Measurements from ENCODE around the gene TXN2. TPM values are rescaled to one million over a fixed set of nuclear protein-coding genes. Genes with fewer than 3 reads are reported as not detected.
"Not testable (repeated sequence)": the region's sequence is repeated elsewhere in the genome, so short reads cannot be mapped to it uniquely, and the experiment has no call there.

TXN2 gene, protein sequence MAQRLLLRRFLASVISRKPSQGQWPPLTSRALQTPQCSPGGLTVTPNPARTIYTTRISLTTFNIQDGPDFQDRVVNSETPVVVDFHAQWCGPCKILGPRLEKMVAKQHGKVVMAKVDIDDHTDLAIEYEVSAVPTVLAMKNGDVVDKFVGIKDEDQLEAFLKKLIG
- polyA plus RNA-seq: 116 TPM

DNA sequence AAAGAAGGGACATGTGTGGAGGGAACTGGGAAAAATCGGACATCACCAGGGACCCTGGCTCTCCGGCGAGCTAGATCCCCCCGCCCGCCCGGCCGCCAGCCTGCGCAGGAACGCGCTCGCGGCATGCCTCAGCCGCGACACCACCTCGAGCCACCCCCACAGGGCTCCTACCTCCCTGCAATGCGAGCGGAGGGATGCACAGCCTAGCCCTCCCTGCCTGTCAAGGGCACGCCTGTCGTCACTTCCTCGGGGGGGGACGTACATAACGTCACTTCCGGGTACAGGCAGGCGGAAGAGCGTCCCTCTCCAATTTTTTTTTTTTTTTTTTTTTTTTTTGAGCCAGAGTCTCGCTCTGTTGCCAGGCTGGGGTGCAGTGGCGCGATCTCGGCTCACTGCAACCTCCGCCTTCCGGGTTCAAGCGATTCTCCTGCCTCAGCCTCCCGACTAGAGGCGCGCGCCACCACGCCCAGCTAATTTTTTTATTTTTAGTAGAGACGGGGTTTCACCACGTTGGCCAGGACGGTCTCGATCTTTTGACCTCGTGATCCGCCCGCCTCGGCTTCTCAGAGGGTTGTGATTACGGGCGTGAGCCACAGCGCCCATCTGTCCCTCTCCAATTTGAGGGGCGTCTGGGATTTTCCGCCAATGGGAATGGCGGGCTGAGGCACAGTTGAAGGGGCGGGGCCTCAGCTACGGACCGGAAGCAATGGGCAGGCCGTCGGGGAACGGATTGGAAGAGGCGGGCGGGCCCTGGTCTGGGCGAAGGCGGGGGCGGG lies at the start of gene TXN2:
Gene TXN2 (minus strand): TSS at position 248 of the 776 bp plus-strand sequence. CDS start 803 bp downstream, outside the sequence.
- no peaks in the 10 kb centered on the region for H3K9me3 Mint-ChIP-seq
- H3K4me1 Mint-ChIP-seq: peaks cover 12 to 16% (median 14%) of the 10 kb centered on the region in 3 donors
- H3K27ac Mint-ChIP-seq: peak within 1 kb of the TSS; percentile 97 to 99 (median 99)
- peak within 1 kb of the TSS; percentile 90 to 98 (median 96) for H3K4me3 Mint-ChIP-seq
- no peaks in the 10 kb centered on the region for H3K36me3 Mint-ChIP-seq
- no peaks in the 10 kb centered on the region for H3K27me3 Mint-ChIP-seq

DNA sequence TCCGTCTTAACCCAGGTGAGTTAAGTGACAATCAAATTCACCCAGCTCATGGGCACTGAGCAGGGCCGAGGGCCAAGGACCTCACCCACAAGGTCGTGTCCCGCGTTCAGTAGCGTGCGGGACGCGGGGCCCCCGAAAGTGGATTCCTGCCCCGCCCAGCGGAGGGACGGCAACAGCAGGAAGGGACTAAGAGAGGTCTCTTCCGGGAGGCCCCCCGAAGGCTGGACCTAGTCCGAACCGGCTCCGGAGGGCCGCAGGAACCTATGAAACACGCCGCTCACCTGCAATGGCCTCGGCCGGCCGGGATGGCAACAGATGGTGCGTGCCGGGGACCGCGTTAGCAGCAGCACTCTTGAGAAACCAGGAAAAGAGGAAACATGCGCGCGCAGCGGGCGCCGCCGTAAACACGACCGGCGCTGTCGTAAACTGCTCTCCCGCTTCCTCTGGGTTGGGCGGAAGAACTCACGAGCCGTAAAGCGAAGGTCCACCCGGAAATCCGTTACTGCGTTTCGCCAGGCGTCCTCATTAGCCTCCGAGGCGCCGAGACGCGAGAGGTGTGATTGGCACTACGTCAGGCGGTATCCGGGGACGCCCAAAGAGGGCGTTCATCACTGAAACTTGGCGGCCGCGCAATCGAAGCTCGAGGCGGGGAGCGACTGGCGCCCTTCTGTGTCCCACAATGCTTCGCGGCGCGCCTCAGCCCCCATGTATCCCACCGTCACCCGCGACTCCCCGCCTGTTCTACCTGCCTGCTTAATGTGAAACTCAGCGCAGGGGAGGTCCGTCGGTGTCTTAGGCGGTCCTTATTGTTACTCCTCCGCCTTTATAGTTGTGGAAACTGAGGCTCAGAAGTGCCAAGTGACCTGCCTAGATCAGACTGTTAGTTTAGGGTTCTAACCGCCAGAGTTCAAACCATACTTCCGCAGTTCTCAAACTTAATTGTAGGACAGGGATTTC lies 47.6 kb upstream of the TXN2 start, which contains the start of gene EIF3D:
Gene EIF3D (minus strand): TSS at position 372 of the 957 bp plus-strand sequence. CDS start 3,045 bp downstream, outside the sequence.
- Mint-ChIP-seq H3K4me3 (peak within 1 kb of the TSS; percentile 92 to 98 (median 98)), H3K4me1 (peaks cover 3 to 22% (median 11%) of the 10 kb centered on the region in 3 donors), H3K36me3 (peaks cover 6% of the 10 kb centered on the region), H3K27me3 (no peaks in the 10 kb centered on the region), H3K27ac (peak within 1 kb of the TSS; percentile 94 to 100 (median 99)), H3K9me3 (no peaks in the 10 kb centered on the region)

DNA sequence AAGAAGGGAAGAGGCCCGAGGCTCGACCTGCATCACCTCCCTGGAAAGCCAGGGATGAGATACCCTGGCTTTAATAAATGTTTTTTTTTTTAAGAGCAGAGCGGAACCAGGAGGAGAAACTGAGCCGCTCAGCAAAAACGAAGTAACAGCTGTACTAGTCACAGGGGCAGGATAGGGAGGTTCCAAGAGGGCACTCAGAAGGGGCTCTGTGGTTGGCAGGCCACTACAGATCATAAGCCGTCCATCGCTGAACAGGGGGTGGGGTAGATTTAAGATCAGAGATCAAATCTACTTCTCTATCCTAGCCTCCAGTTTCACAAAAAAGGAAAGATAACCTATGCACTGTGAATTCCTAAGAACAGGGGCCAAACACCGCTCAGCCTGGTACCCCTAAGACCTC lies 46.9 kb upstream of the TXN2 start:
- H3K36me3 Mint-ChIP-seq: peaks cover 6% of the 10 kb centered on the region

DNA sequence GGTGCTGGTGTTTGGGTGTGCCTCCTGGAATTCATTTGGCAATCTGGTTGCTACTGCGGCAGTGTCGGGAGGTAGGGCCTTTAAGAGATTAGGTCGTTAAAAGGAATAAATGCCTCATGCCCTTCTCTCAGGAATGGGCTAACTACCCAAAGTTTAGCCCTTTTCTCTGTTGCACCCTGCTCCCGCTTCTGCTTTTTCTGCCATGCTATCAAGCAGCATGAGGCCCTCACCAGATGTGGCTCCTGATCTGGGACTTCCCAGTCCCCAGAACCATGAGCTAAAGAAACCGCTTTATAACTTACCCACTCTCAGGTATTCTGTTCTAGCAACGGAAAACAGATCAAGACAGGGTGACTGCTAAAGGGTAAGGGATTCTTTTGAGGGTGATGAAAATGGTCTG lies 41.2 kb upstream of the TXN2 start:
- no peaks in the 10 kb centered on the region for H3K27me3 Mint-ChIP-seq
- no peak overlapping the region for H3K27ac Mint-ChIP-seq
- H3K9me3 Mint-ChIP-seq: peaks cover 0 to 5% (median 0%) of the 10 kb centered on the region in 3 donors
- H3K4me3 Mint-ChIP-seq: no peak overlapping the region
- H3K36me3 Mint-ChIP-seq: peaks cover 20% of the 10 kb centered on the region
- H3K4me1 Mint-ChIP-seq: peaks cover 3 to 11% (median 7%) of the 10 kb centered on the region in 3 donors

More for the DNA sequence above, 46.9 kb upstream of the TXN2 start:
- peak overlapping the region; percentile 92 to 98 (median 98) for H3K4me3 Mint-ChIP-seq
- H3K27ac Mint-ChIP-seq: peak overlapping the region; percentile 94 to 100 (median 99)
- no peaks in the 10 kb centered on the region for H3K27me3 Mint-ChIP-seq
- H3K9me3 Mint-ChIP-seq: peaks cover 0 to 5% (median 0%) of the 10 kb centered on the region in 3 donors
- H3K4me1 Mint-ChIP-seq: peaks cover 3 to 22% (median 11%) of the 10 kb centered on the region in 3 donors

DNA sequence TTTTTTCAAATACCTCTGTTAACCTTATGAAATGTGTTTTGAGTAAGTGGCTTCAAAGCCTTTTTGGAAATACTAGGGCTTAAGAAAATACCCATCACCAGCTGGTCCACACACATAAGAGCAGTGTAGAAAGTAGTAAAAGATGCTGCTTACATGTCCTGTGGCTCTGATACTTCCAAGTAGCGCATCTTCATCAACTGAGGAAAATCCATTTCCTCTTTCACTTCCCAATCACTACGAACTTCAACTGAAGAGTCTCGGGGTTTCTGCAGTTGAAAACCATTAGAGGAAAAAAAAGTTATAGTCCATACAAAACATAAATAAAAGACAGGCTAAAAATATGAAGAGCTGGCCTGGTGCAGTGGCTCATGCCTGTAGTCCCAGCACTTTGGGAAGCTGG lies 39.0 kb upstream of the TXN2 start:
- peaks cover 0 to 5% (median 0%) of the 10 kb centered on the region in 3 donors for H3K9me3 Mint-ChIP-seq
- H3K4me3 Mint-ChIP-seq: peak overlapping the region in 1 of 4 donors; percentile 70
- peaks cover 13% of the 10 kb centered on the region for H3K36me3 Mint-ChIP-seq
- peaks cover 0 to 5% (median 3%) of the 10 kb centered on the region in 3 donors for H3K4me1 Mint-ChIP-seq
- no peaks in the 10 kb centered on the region for H3K27me3 Mint-ChIP-seq
- H3K27ac Mint-ChIP-seq: peak overlapping the region in 1 of 3 donors; percentile 41

DNA sequence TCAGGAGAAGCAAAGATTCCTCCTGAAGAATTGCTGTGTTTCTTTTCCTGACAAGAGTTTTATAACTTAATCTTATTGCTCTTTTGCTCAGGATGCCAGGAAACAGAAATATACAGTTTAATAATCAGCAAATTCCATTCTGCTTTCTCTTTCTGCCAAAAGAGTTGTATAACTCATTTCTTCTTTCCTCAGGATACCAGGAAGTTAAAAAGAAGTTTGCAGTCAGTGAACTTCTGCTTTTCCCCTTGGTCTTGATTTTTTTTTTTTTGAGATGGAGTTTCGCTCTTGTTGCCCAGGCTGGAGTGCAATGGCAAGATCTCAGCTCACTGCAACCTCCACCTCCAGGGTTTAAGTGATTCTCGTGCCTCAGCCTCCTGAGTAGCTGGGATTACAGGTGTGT lies 38.5 kb upstream of the TXN2 start:
- not testable (repeated sequence) for H3K27ac Mint-ChIP-seq, H3K9me3 Mint-ChIP-seq, H3K4me1 Mint-ChIP-seq, H3K4me3 Mint-ChIP-seq, H3K27me3 Mint-ChIP-seq
- H3K36me3 Mint-ChIP-seq: peaks cover 14% of the 10 kb centered on the region

DNA sequence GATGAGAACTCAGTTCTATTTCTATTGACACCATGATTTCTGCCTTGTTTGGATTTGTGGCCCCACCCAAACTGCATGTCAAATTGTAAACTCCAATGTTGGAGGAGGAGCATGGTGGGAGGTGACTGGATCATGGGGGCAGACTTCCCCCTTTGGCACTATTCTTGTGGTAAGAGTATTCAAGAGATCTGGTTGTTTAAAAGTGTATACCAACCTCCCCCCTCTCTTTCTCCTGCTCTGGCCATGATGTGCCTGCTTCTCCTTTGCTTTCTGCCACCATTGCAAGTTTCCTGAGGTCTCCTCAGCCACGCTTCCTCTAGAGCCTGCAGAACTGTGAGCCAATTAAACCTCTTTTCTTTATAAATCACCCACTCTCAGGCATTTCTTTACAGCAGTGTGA lies 33.3 kb upstream of the TXN2 start:
- Mint-ChIP-seq H3K36me3 (peaks cover 18% of the 10 kb centered on the region), H3K4me1 (peaks cover 0 to 8% (median 4%) of the 10 kb centered on the region in 3 donors), H3K9me3 (no peaks in the 10 kb centered on the region), H3K27me3 (no peaks in the 10 kb centered on the region), H3K27ac (peak overlapping the region in 2 of 3 donors; percentile 31 to 53), H3K4me3 (no peak overlapping the region)

DNA sequence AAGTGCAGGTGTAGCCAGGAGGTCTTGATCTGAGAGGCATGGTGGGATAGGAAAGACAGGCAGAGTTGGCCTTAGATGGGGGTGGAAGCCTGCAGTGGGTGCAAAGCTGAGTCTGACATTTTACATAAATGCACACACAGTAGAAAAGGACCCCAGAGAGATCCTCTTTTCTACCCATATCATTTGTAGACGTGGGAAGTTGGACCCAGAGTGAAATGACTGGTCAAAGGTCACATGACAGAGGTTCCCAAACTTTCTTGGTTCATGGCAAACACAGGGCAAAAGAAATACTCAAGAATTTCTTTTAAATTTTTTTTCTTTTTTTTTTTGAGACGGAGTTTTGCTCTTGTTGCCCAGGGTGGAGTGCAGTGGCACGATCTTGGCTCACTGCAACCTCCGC lies 31.6 kb upstream of the TXN2 start:
- Mint-ChIP-seq H3K36me3 (peaks cover 12% of the 10 kb centered on the region), H3K27me3 (no peaks in the 10 kb centered on the region), H3K9me3 (no peaks in the 10 kb centered on the region), H3K4me1 (peaks cover 0 to 8% (median 5%) of the 10 kb centered on the region in 3 donors), H3K4me3 (no peak overlapping the region), H3K27ac (no peak overlapping the region)

DNA sequence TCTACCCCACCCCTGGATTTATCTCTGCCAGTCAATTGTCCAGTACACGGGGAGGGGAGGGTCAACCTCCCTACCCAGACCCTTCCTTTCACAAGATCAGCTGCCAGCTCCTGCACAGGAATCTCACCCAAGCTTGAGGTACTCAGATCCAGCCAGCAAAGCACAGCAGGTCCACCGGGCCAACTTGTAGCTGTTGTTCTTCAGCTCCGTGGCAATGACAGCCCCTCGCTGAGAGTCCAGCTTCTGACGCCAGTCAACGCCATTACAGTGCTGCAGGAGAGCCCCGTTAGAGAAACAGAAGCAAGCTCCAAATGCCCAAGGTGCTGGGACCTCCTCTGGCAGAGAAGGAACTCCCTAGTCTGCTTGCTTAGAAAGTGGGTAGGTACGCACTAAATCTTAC lies 30.9 kb upstream of the TXN2 start:
- Mint-ChIP-seq H3K4me3 (peak overlapping the region in 2 of 4 donors; percentile 43 to 57), H3K4me1 (peaks cover 4 to 10% (median 8%) of the 10 kb centered on the region in 3 donors), H3K36me3 (peaks cover 12% of the 10 kb centered on the region), H3K27ac (peak overlapping the region in 1 of 3 donors; percentile 82), H3K9me3 (no peaks in the 10 kb centered on the region), H3K27me3 (no peaks in the 10 kb centered on the region)

DNA sequence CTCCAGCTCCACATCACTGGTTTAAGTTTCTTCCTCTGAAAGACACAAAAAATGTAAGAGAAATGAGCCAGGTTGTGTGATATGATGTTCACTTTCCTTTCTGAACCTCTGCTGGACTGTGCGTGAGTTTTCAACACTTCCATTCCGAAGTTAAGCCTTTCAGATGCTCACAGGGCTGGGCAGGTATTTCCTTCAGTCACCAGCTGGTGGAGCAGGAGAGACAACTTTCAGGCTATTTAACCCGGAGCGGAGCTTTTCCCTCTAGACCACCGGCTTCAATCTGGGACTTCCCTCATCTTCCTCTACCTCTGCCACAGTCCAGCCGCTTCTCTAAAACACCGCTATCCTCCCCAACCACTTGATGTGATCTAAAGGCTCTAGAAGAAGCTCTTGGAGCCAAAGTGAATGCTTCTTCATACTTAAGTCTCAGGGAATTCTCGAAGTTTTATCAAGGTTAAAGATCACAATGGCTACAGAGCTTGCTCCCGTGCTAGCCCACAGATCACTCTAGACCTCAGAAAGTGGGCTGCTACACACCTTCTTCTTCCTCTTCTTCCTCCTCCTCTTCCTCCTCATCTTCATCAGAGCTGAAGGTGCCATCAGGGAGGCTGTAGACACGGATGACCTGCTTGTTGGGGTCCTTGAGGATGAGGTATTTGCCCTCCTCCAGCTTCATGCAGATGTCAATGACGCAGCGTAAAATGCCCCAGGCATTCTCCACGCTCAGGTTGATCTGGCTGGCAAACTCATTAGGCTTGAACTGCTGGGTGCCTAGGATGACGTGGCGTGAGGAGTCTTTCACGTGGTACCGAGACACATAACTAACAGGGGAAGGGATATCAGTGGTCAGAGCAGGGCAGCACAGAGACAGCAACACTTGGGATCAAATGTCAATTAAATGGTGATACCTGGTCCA lies 29.8 kb upstream of the TXN2 start:
- Mint-ChIP-seq H3K36me3 (peaks cover 12% of the 10 kb centered on the region), H3K4me3 (peak overlapping the region in 2 of 4 donors; percentile 41 to 79)

DNA sequence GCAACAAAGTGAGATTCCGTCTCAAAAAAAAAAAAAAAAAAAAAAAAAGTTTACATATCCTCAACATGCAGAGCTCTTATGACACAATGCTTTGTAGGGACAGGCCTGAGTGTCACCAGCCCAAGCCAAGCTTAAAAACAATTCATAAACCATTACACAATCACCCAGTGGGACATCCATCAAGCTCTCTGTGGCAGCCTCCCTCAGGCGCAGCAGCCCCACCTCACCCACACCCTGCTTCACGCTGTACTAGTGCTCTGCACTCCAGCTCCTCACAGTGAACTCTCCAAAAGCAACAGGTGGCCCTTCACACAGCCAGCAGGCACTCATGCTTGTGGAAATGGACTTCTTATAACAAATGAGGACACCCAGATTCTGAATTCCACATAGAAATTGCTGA lies 28.9 kb upstream of the TXN2 start:
- peaks cover 12% of the 10 kb centered on the region for H3K36me3 Mint-ChIP-seq
- H3K27me3 Mint-ChIP-seq: no peaks in the 10 kb centered on the region
- H3K4me3 Mint-ChIP-seq: peak overlapping the region in 2 of 4 donors; percentile 21 to 79
- H3K27ac Mint-ChIP-seq: peak overlapping the region; percentile 74 to 82 (median 80)
- no peaks in the 10 kb centered on the region for H3K9me3 Mint-ChIP-seq
- H3K4me1 Mint-ChIP-seq: peaks cover 4 to 12% (median 10%) of the 10 kb centered on the region in 3 donors

More for the DNA sequence above, 29.8 kb upstream of the TXN2 start:
- Mint-ChIP-seq H3K4me1 (peaks cover 4 to 12% (median 8%) of the 10 kb centered on the region in 3 donors), H3K9me3 (no peaks in the 10 kb centered on the region), H3K27ac (peak overlapping the region in 2 of 3 donors; percentile 74 to 80), H3K27me3 (no peaks in the 10 kb centered on the region)

DNA sequence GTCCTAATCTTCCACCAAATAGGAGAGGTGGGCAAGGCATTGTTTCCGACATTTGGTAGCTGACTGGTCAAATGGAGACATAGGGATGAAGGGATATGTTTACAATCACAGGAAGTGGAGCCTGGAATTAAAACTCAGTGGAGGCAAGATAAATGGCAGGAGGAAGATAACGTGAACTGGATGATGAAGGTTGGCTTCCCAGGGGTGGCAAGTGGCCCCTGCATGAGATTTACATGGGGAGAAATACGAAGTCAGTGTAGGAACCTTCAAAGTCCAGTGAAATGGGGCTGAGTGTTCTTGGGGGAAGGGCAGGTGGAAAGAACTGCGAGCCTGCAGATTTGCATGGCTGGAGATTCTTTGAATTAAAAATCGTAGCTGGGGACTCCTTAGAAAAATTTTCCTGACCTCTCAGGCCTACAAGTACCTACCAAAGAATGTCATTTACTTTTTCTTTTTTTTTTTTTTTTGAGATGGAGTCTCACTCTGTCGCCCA lies 26.1 kb upstream of the TXN2 start:
- Mint-ChIP-seq H3K4me1 (peaks cover 5 to 10% (median 8%) of the 10 kb centered on the region in 3 donors), H3K4me3 (peak overlapping the region in 3 of 4 donors; percentile 67 to 81 (median 76)), H3K27ac (peak overlapping the region in 2 of 3 donors; percentile 46 to 57), H3K9me3 (no peaks in the 10 kb centered on the region), H3K27me3 (no peaks in the 10 kb centered on the region), H3K36me3 (peaks cover 6% of the 10 kb centered on the region)

All from IgD-negative memory B cell (primary cell).